Mesenchymal stem cell (in vitro differentiated cells and primary cell): Measurements from ENCODE around the gene AADAT.
A peak's percentile ranks its signal among the peaks of the same experiment; 100 is the strongest.

ENCODE experiments used
- DNase-seq: peaks from one replicate; pipeline ENCODE4 v3.0.0-alpha.2; 2013
- H2AFZ ChIP-seq: one replicate; pipeline ENCODE4 v1.6.1; 2013; ENCODE audit warnings: low read depth, mild to moderate bottlenecking, control low read depth, inconsistent platforms, low read length, moderate library complexity
- H2AK5ac ChIP-seq: 2 replicates; pipeline ENCODE4 v1.6.1; 2013; ENCODE audit warnings: low read length, moderate library complexity, mild to moderate bottlenecking, inconsistent platforms; ENCODE audit not compliant: severe bottlenecking
- H2BK120ac ChIP-seq: one replicate; pipeline ENCODE4 v1.6.1; 2013; ENCODE audit warnings: low read depth, mild to moderate bottlenecking, inconsistent platforms, low read length, moderate library complexity
- H2BK12ac ChIP-seq, 2 experiments: one replicate each; pipeline ENCODE4 v1.6.1; 2013; ENCODE audit warnings: inconsistent platforms in 2 of 2, low read length in 2 of 2, mild to moderate bottlenecking in 2 of 2, moderate library complexity in 2 of 2, control low read depth in 1 of 2
- H2BK15ac ChIP-seq: one replicate; pipeline ENCODE4 v1.6.1; 2013; ENCODE audit warnings: mild to moderate bottlenecking, low read depth, inconsistent platforms; ENCODE audit not compliant: poor library complexity, severe bottlenecking
- H2BK5ac ChIP-seq: 2 replicates; pipeline ENCODE4 v1.6.1; 2013; ENCODE audit warnings: low read depth, mild to moderate bottlenecking, low read length, control low read depth, inconsistent platforms; ENCODE audit not compliant: poor library complexity, severe bottlenecking
- H3K14ac ChIP-seq, 2 experiments: one replicate each; pipeline ENCODE4 v1.6.1; 2013; ENCODE audit warnings: inconsistent platforms in 2 of 2, low read length in 2 of 2, control low read depth in 1 of 2, mild to moderate bottlenecking in 1 of 2, moderate library complexity in 1 of 2
- H3K18ac ChIP-seq, 2 experiments: one replicate each; pipeline ENCODE4 v1.6.1; 2013; ENCODE audit warnings: inconsistent platforms in 2 of 2, low read length in 2 of 2, control low read depth in 1 of 2, low read depth in 1 of 2, mild to moderate bottlenecking in 1 of 2
- H3K23ac ChIP-seq, 2 experiments: one replicate each; pipeline ENCODE4 v1.6.1; 2013; ENCODE audit warnings: inconsistent platforms in 2 of 2, low read length in 2 of 2, mild to moderate bottlenecking in 2 of 2, moderate library complexity in 2 of 2, control low read depth in 1 of 2
- H3K27ac ChIP-seq: 2 replicates; pipeline ENCODE4 v1.5.1; 2013; ENCODE audit warnings: mild to moderate bottlenecking, moderate library complexity, low read length, control low read depth, inconsistent platforms; ENCODE audit not compliant: poor library complexity, severe bottlenecking
- H3K27me3 ChIP-seq, 2 experiments: 2 replicates each; pipeline versions ENCODE4 v1.6.1 to v1.7.0; 2013; ENCODE audit warnings: low read length in 2 of 2, mild to moderate bottlenecking in 2 of 2, moderate library complexity in 2 of 2, control low read depth in 1 of 2, inconsistent platforms in 1 of 2; ENCODE audit not compliant: control insufficient read depth in 1 of 2, insufficient read depth in 1 of 2
- H3K36me3 ChIP-seq, 2 experiments: 2 replicates each; pipeline versions ENCODE4 v1.6.1 to v1.7.0; 2013; ENCODE audit warnings: low read length in 2 of 2, control low read depth in 1 of 2, inconsistent platforms in 1 of 2, low read depth in 1 of 2, mild to moderate bottlenecking in 1 of 2; ENCODE audit not compliant: insufficient read depth in 2 of 2, control insufficient read depth in 1 of 2
- H3K4ac ChIP-seq, 2 experiments: one replicate each; pipeline ENCODE4 v1.6.1; 2013; ENCODE audit warnings: inconsistent platforms in 2 of 2, low read length in 2 of 2, mild to moderate bottlenecking in 2 of 2, moderate library complexity in 2 of 2, control low read depth in 1 of 2, low read depth in 1 of 2
- H3K4me1 ChIP-seq: 2 replicates; pipeline ENCODE4 v1.6.1; 2013; ENCODE audit warnings: low read depth, low read length, control low read depth; ENCODE audit not compliant: control insufficient read depth, insufficient read depth
- H3K4me2 ChIP-seq: 2 replicates; pipeline ENCODE4 v1.6.1; 2013; ENCODE audit warnings: low read length, mild to moderate bottlenecking, inconsistent platforms; ENCODE audit not compliant: poor library complexity, severe bottlenecking
- H3K4me3 ChIP-seq, 2 experiments: 2 replicates each; pipeline versions ENCODE4 v1.5.1 to v1.7.0; 2013; ENCODE audit warnings: low read length in 2 of 2, mild to moderate bottlenecking in 2 of 2, control low read depth in 1 of 2, low read depth in 1 of 2; ENCODE audit not compliant: insufficient read depth in 1 of 2
- H3K79me1 ChIP-seq: replicated peaks from 2 replicates; pipeline ENCODE4 v1.6.1; 2013; ENCODE audit warnings: mild to moderate bottlenecking, control low read depth, low read length, inconsistent platforms; ENCODE audit not compliant: poor library complexity, severe bottlenecking
- H3K9ac ChIP-seq: 2 replicates; pipeline ENCODE4 v1.7.0; 2013; ENCODE audit warnings: mild to moderate bottlenecking, low read length, moderate library complexity
- H3K9me3 ChIP-seq: 2 replicates; pipeline ENCODE4 v1.7.0; 2013; ENCODE audit warnings: mild to moderate bottlenecking, low read length; ENCODE audit not compliant: control insufficient read depth
- H4K8ac ChIP-seq: one replicate; pipeline ENCODE4 v1.6.1; 2013; ENCODE audit warnings: inconsistent platforms, mild to moderate bottlenecking, low read length, moderate library complexity
- H4K91ac ChIP-seq: one replicate; pipeline ENCODE4 v1.6.1; 2013; ENCODE audit warnings: mild to moderate bottlenecking, low read length, inconsistent platforms
- WGBS: methylation state at CpG from one replicate; pipeline ENCODE4 v1.1.7; 2013; ENCODE audit warnings: mixed read lengths; 5-methylcytosine and 5-hydroxymethylcytosine counted together

AADAT gene

GRCh38 chr4:170033999-170034398 lies 55.8 kb downstream of the AADAT start:
- Histone ChIP-seq H3K4ac (no peak overlapping the region), H2BK120ac (no peak overlapping the region), H3K4me1 (no peaks in the 10 kb centered on the region), H3K9ac (no peak overlapping the region), H3K36me3 (no peaks in the 10 kb centered on the region), H3K14ac (no peak overlapping the region), H4K8ac (no peak overlapping the region), H3K4me3 (no peak overlapping the region), H3K4me2 (no peak overlapping the region), H3K27me3 (peaks cover 0 to 6% of the 10 kb centered on the region in 2 experiments), H3K27ac (no peak overlapping the region), H3K9me3 (no peaks in the 10 kb centered on the region), H2BK15ac (no peak overlapping the region), H3K23ac (no peak overlapping the region), H4K91ac (no peak overlapping the region), H3K79me1 (no peaks in the 10 kb centered on the region), H2AK5ac (no peak overlapping the region), H2BK12ac (no peak overlapping the region), H2BK5ac (no peak overlapping the region), H3K18ac (no peak overlapping the region), H2AFZ (no peak overlapping the region)
- DNase-seq = no peak
- 89% methylated on average over 2 of the region's 2 CpGs for WGBS

GRCh38 chr4:170030121-170030520 lies 59.6 kb downstream of the AADAT start:
- no peak for DNase-seq
- no peak overlapping the region for H3K23ac ChIP-seq
- H3K14ac ChIP-seq = no peak overlapping the region
- H3K79me1 ChIP-seq = no peaks in the 10 kb centered on the region
- H2BK12ac ChIP-seq = no peak overlapping the region
- no peak overlapping the region for H2BK5ac ChIP-seq
- no peak overlapping the region for H3K18ac ChIP-seq
- peaks cover 0 to 4% of the 10 kb centered on the region in 2 experiments for H3K27me3 ChIP-seq
- no peak overlapping the region for H3K4me3 ChIP-seq
- no peak overlapping the region for H3K4ac ChIP-seq
- peaks cover 11% of the 10 kb centered on the region for H3K4me1 ChIP-seq
- H4K91ac ChIP-seq = no peak overlapping the region
- H2BK120ac ChIP-seq = no peak overlapping the region
- no peak overlapping the region for H3K27ac ChIP-seq
- H2BK15ac ChIP-seq = no peak overlapping the region
- no CpG with 5 or more reads among the region's 1 CpG for WGBS
- no peak overlapping the region for H3K9ac ChIP-seq
- H2AK5ac ChIP-seq = no peak overlapping the region
- no peaks in the 10 kb centered on the region for H3K36me3 ChIP-seq
- H3K9me3 ChIP-seq = no peaks in the 10 kb centered on the region
- H2AFZ ChIP-seq = no peak overlapping the region
- H4K8ac ChIP-seq = no peak overlapping the region
- no peak overlapping the region for H3K4me2 ChIP-seq

- H3K9ac ChIP-seq = peak overlapping the region; percentile 90
- WGBS = under 1% methylated on average over 35 of the region's 37 CpGs
Observed at GRCh38 chr4:170027181-170027829, 62.5 kb downstream of the AADAT start.

GRCh38 chr4:170026253-170027021 lies 63.3 kb downstream of the AADAT start, which contains the start of gene MFAP3L:
TSS of gene MFAP3L (minus strand) at chr4:170026395. CDS start at chr4:170005877, 20,518 bp downstream.
- Histone ChIP-seq H3K9ac (peak within 1 kb of the TSS; percentile 90), H3K27ac (peak within 1 kb of the TSS; percentile 46), H2BK12ac (peak within 1 kb of the TSS; percentile 38 to 67), H3K14ac (peak within 1 kb of the TSS; percentile 35 to 65), H2BK15ac (peak within 1 kb of the TSS; percentile 99), H3K4me3 (peak within 1 kb of the TSS; percentile 76 to 91), H3K4me2 (peak within 1 kb of the TSS; percentile 96), H3K9me3 (no peaks in the 10 kb centered on the region), H3K23ac (peak within 1 kb of the TSS in 1 of 2 experiments; percentile 29), H3K18ac (peak within 1 kb of the TSS; percentile 85 to 91), H3K79me1 (peaks cover 2% of the 10 kb centered on the region), H3K27me3 (peaks cover 0 to 4% of the 10 kb centered on the region in 2 experiments), H3K4ac (peak within 1 kb of the TSS in 1 of 2 experiments; percentile 5), H3K4me1 (peaks cover 11% of the 10 kb centered on the region), H3K36me3 (no peaks in the 10 kb centered on the region), H2AK5ac (no peak within 1 kb of the TSS), H2BK5ac (peak within 1 kb of the TSS; percentile 3), H4K91ac (no peak within 1 kb of the TSS), H2BK120ac (peak within 1 kb of the TSS; percentile 69), H2AFZ (peak within 1 kb of the TSS; percentile 87), H4K8ac (peak within 1 kb of the TSS; percentile 69)
- WGBS = under 1% methylated on average over 51 of the region's 86 CpGs
- DNase-seq = peak; percentile 86

More at GRCh38 chr4:170027181-170027829, 62.5 kb downstream of the AADAT start:
- Histone ChIP-seq H3K4ac (peak overlapping the region in 1 of 2 experiments; percentile 62), H3K36me3 (no peaks in the 10 kb centered on the region), H3K4me3 (peak overlapping the region; percentile 50 to 91), H2BK5ac (no peak overlapping the region), H3K4me2 (peak overlapping the region; percentile 96), H3K4me1 (peaks cover 11% of the 10 kb centered on the region), H3K79me1 (peaks cover 2% of the 10 kb centered on the region), H3K18ac (peak overlapping the region; percentile 3 to 85), H2AFZ (peak overlapping the region; percentile 95), H2BK12ac (peak overlapping the region in 1 of 2 experiments; percentile 19), H3K23ac (peak overlapping the region in 1 of 2 experiments; percentile 94), H2BK120ac (no peak overlapping the region), H2BK15ac (no peak overlapping the region), H3K9me3 (no peaks in the 10 kb centered on the region), H2AK5ac (no peak overlapping the region), H4K8ac (no peak overlapping the region), H4K91ac (no peak overlapping the region), H3K27me3 (peaks cover 0 to 4% of the 10 kb centered on the region in 2 experiments), H3K14ac (no peak overlapping the region), H3K27ac (peak overlapping the region; percentile 46)
- DNase-seq = peak; percentile 98
